ENCODE results near the gene TNIP1.

The TNIP1 gene

DNA sequence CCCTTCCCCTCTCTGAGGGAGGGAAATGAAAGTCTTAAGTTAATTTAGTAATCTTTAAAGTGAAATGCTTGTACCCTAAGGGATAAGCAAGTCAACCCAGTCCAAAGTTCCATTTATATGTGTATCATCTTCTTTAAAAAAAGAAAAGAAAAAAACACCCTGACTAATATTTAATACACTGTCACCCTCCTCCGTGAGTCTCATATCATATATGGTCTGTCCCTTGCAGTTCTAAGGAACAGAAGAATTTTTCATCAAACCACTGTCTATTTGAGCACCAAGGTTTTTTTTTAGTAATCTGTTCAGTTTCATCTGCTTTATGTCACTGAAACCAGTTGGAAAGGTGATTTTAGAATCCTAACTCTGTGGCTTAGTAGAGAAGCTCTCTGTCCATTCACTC is 15.2 kb downstream of the TNIP1 start:
- peaks cover 10 to 25% of the 10 kb centered on the region in 2 donors for H3K36me3 ChIP-seq (ENCODE audit: control insufficient read depth in 2 of 2, insufficient read depth in 2 of 2, low read length in 2 of 2)
- H3K27ac ChIP-seq (ENCODE audit: low read length) = no peak overlapping the region

DNA sequence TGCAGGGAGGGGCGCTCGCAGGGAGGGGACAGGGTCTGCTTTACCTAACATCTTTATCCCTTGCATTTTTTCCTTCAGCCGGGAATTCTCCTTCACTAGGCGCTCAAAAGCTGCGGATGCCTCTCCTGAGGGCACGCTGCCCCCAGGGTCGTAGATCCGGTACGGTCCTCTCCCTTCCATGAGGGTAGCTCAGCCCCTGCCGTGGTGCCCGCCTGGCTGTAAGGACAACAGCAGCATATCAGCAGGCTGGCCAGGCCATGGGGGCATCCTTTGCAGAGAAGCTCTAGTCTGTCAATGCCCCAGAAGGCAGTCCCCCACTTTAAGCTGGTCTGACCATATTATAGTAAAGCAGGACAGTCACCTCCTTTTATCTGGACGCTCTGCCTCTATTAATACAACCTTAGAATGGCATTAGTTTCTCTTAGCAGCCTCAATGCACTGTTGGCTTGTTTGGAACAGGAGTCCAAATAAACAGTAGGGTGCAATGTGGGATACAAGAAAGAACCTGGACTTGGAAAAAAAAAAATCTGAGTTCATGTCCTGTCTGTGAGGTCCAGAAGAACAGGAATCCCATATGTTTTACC is 15.8 kb downstream of the TNIP1 start:
- Histone ChIP-seq H3K9me3 (ENCODE audit: control insufficient read depth in 2 of 2, low read length in 2 of 2) (no peaks in the 10 kb centered on the region), H3K27me3 (ENCODE audit: control insufficient read depth in 1 of 2, insufficient read depth in 2 of 2, low read length in 2 of 2) (no peaks in the 10 kb centered on the region), H3K36me3 (ENCODE audit: control insufficient read depth in 2 of 2, insufficient read depth in 2 of 2, low read length in 2 of 2) (peaks cover 10 to 30% of the 10 kb centered on the region in 2 donors), H3K9ac (ENCODE audit: low read length in 2 of 2) (no peak overlapping the region), H3K27ac (ENCODE audit: low read length) (no peak overlapping the region), H3K4me3 (ENCODE audit: low read length in 2 of 2) (no peak overlapping the region), H3K4me1 (ENCODE audit: control insufficient read depth, insufficient read depth, low read length) (peaks cover 74% of the 10 kb centered on the region)

More for the DNA sequence above, 15.2 kb downstream of the TNIP1 start:
- Histone ChIP-seq H3K9me3 (ENCODE audit: control insufficient read depth in 2 of 2, low read length in 2 of 2) (no peaks in the 10 kb centered on the region), H3K4me1 (ENCODE audit: control insufficient read depth, insufficient read depth, low read length) (peaks cover 72% of the 10 kb centered on the region), H3K27me3 (ENCODE audit: control insufficient read depth in 1 of 2, insufficient read depth in 2 of 2, low read length in 2 of 2) (no peaks in the 10 kb centered on the region), H3K9ac (ENCODE audit: low read length in 2 of 2) (no peak overlapping the region), H3K4me3 (ENCODE audit: low read length in 2 of 2) (no peak overlapping the region)

DNA sequence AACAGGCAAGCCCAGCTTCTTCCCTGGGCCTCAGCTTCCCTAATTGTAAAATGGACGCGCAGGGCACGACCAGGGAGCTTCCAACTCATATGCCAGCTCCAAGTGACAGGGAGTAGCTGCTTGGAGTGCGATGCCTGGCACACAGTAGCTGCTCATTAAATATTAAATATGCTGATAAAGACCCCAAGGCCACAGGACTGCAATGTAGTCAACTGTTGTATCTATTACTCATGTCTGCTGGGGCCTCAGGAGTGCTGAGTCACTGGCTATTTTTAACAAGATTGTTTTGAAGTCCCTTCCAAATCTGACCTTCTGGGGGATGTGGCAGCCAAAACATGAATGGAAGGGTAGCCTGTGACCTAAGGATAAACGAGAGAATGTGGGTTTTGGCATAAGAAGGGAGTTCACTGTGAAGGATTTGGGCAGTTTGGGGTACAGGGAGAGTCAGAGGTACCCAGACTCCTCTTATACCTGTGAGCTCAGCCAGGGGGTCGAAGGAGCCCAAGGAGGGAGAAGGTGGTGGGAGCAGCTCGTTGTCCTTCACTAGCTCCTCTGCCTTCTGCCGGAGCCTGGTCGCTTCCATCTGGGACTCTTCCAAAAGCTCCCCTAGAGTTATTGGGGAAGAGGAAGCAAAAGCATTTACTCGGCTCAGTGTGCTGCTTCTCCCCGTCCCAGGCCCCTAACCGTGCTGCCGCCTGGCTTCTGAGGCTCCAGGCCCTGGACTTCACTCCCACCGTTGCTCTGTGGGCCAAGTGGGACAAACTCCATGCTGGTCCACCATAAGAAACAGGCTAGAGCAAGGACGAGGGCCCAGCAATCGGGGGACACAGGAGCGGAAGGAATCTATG is 17.5 kb downstream of the TNIP1 start:
- H3K9ac ChIP-seq (ENCODE audit: low read length in 2 of 2) = peak overlapping the region in 1 of 2 donors; percentile 13
- peaks cover 16 to 40% of the 10 kb centered on the region in 2 donors for H3K36me3 ChIP-seq (ENCODE audit: control insufficient read depth in 2 of 2, insufficient read depth in 2 of 2, low read length in 2 of 2)
- peak overlapping the region; percentile 37 for H3K27ac ChIP-seq (ENCODE audit: low read length)
- H3K9me3 ChIP-seq (ENCODE audit: control insufficient read depth in 2 of 2, low read length in 2 of 2) = no peaks in the 10 kb centered on the region
- H3K27me3 ChIP-seq (ENCODE audit: control insufficient read depth in 1 of 2, insufficient read depth in 2 of 2, low read length in 2 of 2) = no peaks in the 10 kb centered on the region
- peaks cover 71% of the 10 kb centered on the region for H3K4me1 ChIP-seq (ENCODE audit: control insufficient read depth, insufficient read depth, low read length)
- peak overlapping the region; percentile 7 to 22 for H3K4me3 ChIP-seq (ENCODE audit: low read length in 2 of 2)

- H3K9me3 ChIP-seq (ENCODE audit: control insufficient read depth in 2 of 2, low read length in 2 of 2) = no peaks in the 10 kb centered on the region
- H3K27me3 ChIP-seq (ENCODE audit: control insufficient read depth in 1 of 2, insufficient read depth in 2 of 2, low read length in 2 of 2) = no peaks in the 10 kb centered on the region
- peaks cover 63% of the 10 kb centered on the region for H3K4me1 ChIP-seq (ENCODE audit: control insufficient read depth, insufficient read depth, low read length)
- peaks cover 16 to 41% of the 10 kb centered on the region in 2 donors for H3K36me3 ChIP-seq (ENCODE audit: control insufficient read depth in 2 of 2, insufficient read depth in 2 of 2, low read length in 2 of 2)
- H3K27ac ChIP-seq (ENCODE audit: low read length) = peak overlapping the region; percentile 37
- H3K9ac ChIP-seq (ENCODE audit: low read length in 2 of 2) = no peak overlapping the region
- H3K4me3 ChIP-seq (ENCODE audit: low read length in 2 of 2) = peak overlapping the region in 1 of 2 donors; percentile 15
Measured at GRCh38 chr5:151062405-151063141, 18.3 kb downstream of the TNIP1 start.

DNA sequence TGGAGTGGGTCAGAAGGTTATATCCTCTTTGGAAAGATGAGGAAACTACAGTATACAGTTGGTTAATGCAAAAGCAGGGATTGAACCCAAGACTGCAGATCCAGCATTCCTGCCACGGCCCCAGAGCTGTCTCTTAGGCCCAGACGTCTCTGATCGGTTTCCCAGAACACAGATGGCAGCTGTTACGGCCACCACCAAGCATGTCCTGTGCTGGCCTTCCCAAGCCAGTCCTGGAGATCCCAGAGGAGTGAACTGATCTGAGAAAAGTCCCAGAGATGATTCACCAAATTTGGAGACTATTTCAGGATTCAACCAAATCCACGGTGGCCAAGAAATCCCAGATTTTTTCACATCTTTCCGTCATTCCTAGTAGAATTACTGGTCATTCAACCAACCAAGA is 20.1 kb downstream of the TNIP1 start:
- H3K9me3 ChIP-seq (ENCODE audit: control insufficient read depth in 2 of 2, low read length in 2 of 2) = no peaks in the 10 kb centered on the region
- H3K9ac ChIP-seq (ENCODE audit: low read length in 2 of 2) = no peak overlapping the region
- peaks cover 50% of the 10 kb centered on the region for H3K4me1 ChIP-seq (ENCODE audit: control insufficient read depth, insufficient read depth, low read length)
- no peak overlapping the region for H3K4me3 ChIP-seq (ENCODE audit: low read length in 2 of 2)
- H3K27ac ChIP-seq (ENCODE audit: low read length) = no peak overlapping the region
- peaks cover 15 to 48% of the 10 kb centered on the region in 2 donors for H3K36me3 ChIP-seq (ENCODE audit: control insufficient read depth in 2 of 2, insufficient read depth in 2 of 2, low read length in 2 of 2)
- H3K27me3 ChIP-seq (ENCODE audit: control insufficient read depth in 1 of 2, insufficient read depth in 2 of 2, low read length in 2 of 2) = no peaks in the 10 kb centered on the region

DNA sequence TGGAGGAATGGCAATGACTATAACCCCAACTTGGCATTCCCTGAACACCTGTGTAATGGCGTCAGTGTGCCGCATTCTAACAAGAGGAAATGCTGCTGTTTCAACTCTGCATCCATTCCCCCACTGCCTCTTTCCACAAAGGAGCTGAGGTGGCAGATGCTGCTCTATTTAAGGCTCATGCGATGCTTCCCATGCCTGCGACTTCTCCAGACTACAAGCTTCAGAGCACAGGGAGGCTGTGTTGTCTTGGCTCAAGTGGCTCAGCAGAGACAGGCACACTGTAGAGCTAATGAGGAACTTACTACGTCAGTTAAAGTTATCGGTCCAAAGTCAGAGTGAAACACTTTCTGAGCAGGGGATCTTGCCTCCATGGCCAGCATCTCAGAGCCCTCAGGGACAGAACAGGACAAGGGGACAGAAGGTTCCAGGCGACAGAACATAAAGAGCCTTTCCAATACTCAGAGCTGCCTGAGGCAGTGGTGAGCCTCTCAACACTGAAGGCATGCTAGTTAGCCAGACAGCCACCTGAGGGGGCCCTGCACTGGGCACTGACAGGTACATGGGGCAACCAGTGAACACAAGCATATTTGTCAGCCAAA is 21.8 kb downstream of the TNIP1 start:
- Histone ChIP-seq H3K9ac (ENCODE audit: low read length in 2 of 2) (no peak overlapping the region), H3K36me3 (ENCODE audit: control insufficient read depth in 2 of 2, insufficient read depth in 2 of 2, low read length in 2 of 2) (peaks cover 25 to 58% of the 10 kb centered on the region in 2 donors), H3K4me1 (ENCODE audit: control insufficient read depth, insufficient read depth, low read length) (peaks cover 39% of the 10 kb centered on the region), H3K27ac (ENCODE audit: low read length) (no peak overlapping the region), H3K27me3 (ENCODE audit: control insufficient read depth in 1 of 2, insufficient read depth in 2 of 2, low read length in 2 of 2) (no peaks in the 10 kb centered on the region), H3K9me3 (ENCODE audit: control insufficient read depth in 2 of 2, low read length in 2 of 2) (no peaks in the 10 kb centered on the region), H3K4me3 (ENCODE audit: low read length in 2 of 2) (no peak overlapping the region)

GRCh38 chr5:151058301-151058700 is 22.5 kb downstream of the TNIP1 start:
- Histone ChIP-seq H3K36me3 (ENCODE audit: control insufficient read depth in 2 of 2, insufficient read depth in 2 of 2, low read length in 2 of 2) (peaks cover 29 to 65% of the 10 kb centered on the region in 2 donors), H3K9ac (ENCODE audit: low read length in 2 of 2) (no peak overlapping the region), H3K27me3 (ENCODE audit: control insufficient read depth in 1 of 2, insufficient read depth in 2 of 2, low read length in 2 of 2) (no peaks in the 10 kb centered on the region), H3K27ac (ENCODE audit: low read length) (no peak overlapping the region), H3K4me1 (ENCODE audit: control insufficient read depth, insufficient read depth, low read length) (peaks cover 32% of the 10 kb centered on the region), H3K9me3 (ENCODE audit: control insufficient read depth in 2 of 2, low read length in 2 of 2) (no peaks in the 10 kb centered on the region), H3K4me3 (ENCODE audit: low read length in 2 of 2) (no peak overlapping the region)

DNA sequence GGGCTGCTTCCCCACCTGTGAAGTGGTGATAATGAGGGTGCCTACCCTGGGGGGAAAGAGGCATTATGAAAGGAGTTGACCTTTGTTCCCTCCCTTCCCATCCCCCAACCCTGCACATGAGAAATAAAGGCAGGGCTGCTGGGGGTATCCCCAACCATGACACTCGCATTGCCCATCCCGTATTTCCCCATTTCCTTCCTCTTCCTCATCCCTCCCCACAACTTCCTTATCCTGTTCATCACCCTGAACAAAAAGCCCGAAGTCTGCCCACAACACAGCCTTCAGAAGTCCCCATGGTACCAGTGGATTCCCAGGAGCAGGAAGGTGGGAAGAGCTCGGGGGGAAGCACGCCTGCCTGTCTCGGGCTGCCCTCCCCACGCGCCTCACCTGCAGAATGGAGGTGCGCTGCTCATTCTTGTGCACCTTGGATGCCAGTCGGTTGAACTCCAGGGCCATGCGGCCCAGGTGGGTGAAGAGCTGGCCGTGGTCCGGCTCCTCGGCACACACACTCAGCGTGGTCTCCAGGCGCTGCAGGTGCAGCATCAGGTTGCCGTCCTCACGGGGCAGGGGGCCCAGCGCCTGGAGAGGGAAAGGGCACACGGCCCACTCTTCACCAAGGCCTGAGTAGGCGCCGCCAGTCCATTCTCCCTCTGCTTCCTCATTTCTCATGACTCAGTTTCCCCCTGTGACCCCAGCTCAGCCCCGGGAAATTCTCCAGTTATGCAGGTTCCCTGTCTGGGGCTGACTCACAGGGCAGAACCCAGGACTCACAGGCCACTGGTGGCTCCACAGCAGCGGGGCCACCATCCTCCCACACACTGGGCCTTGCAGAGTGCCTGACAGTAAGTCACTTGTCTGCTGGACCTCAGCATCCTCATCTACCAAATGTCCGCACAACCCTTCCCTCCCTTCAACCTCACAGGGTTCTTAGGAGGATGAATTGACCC is 24.2 kb downstream of the TNIP1 start:
- Histone ChIP-seq H3K4me3 (ENCODE audit: low read length in 2 of 2) (no peak overlapping the region), H3K27me3 (ENCODE audit: control insufficient read depth in 1 of 2, insufficient read depth in 2 of 2, low read length in 2 of 2) (no peaks in the 10 kb centered on the region), H3K4me1 (ENCODE audit: control insufficient read depth, insufficient read depth, low read length) (peaks cover 26% of the 10 kb centered on the region), H3K27ac (ENCODE audit: low read length) (no peak overlapping the region), H3K36me3 (ENCODE audit: control insufficient read depth in 2 of 2, insufficient read depth in 2 of 2, low read length in 2 of 2) (peaks cover 26 to 57% of the 10 kb centered on the region in 2 donors), H3K9me3 (ENCODE audit: control insufficient read depth in 2 of 2, low read length in 2 of 2) (no peaks in the 10 kb centered on the region), H3K9ac (ENCODE audit: low read length in 2 of 2) (no peak overlapping the region)

GRCh38 chr5:151055336-151055735 is 25.5 kb downstream of the TNIP1 start:
- H3K4me3 ChIP-seq (ENCODE audit: low read length in 2 of 2) = no peak overlapping the region
- H3K9ac ChIP-seq (ENCODE audit: low read length in 2 of 2) = no peak overlapping the region
- peaks cover 18% of the 10 kb centered on the region for H3K4me1 ChIP-seq (ENCODE audit: control insufficient read depth, insufficient read depth, low read length)
- no peaks in the 10 kb centered on the region for H3K9me3 ChIP-seq (ENCODE audit: control insufficient read depth in 2 of 2, low read length in 2 of 2)
- no peaks in the 10 kb centered on the region for H3K27me3 ChIP-seq (ENCODE audit: control insufficient read depth in 1 of 2, insufficient read depth in 2 of 2, low read length in 2 of 2)
- H3K27ac ChIP-seq (ENCODE audit: low read length) = no peak overlapping the region
- peaks cover 33 to 50% of the 10 kb centered on the region in 2 donors for H3K36me3 ChIP-seq (ENCODE audit: control insufficient read depth in 2 of 2, insufficient read depth in 2 of 2, low read length in 2 of 2)

All from stomach smooth muscle (tissue), 2 donors.